Common myeloid progenitor, CD34-positive (primary cell): ENCODE measurements around the gene RBFA.
A peak's percentile ranks its signal among the peaks of the same experiment; 100 is the strongest.
"Not testable (repeated sequence)": the region's sequence is repeated elsewhere in the genome, so short reads cannot be mapped to it uniquely, and the experiment has no call there.

Experiments used
- CTCF ChIA-PET: fragments of 350-600 bp; sonication (Branson Sonifier 250); formaldehyde crosslinking; loops from one replicate; lab custom pipeline; 2021; ENCODE audit warnings: antibody characterized with exemption; lab: Charles Lee
- POLR2A ChIA-PET: fragments of 350-600 bp; sonication (Branson Sonifier 250); formaldehyde crosslinking; loops from one replicate; lab custom pipeline; 2021; ENCODE audit warnings: antibody characterized with exemption; lab: Charles Lee
- DNase-seq, 3 donors: peaks; one replicate each; pipeline versions ENCODE4 v3.0.0 to v3.0.0-alpha.2; 2013
- H3K27ac ChIP-seq, 2 experiments: 1 replicate in 1 of 2; 2 replicates in 1 of 2; pipeline ENCODE4 v1.7.0; 2013; ENCODE audit warnings: inconsistent platforms in 2 of 2, low read length in 2 of 2, mild to moderate bottlenecking in 2 of 2, low read depth in 1 of 2, moderate library complexity in 1 of 2; ENCODE audit not compliant: severe bottlenecking in 2 of 2, insufficient read depth in 1 of 2, poor library complexity in 1 of 2
- H3K27me3 ChIP-seq, 5 experiments: replicated peaks in 2 of 5; 1 replicate in 3 of 5; 2 replicates in 2 of 5; pipeline versions ENCODE4 v1.6.1 to v1.7.0; 2013; ENCODE audit warnings: low read length in 4 of 5, mild to moderate bottlenecking in 2 of 5, moderate library complexity in 2 of 5, inconsistent platforms in 1 of 5; ENCODE audit not compliant: insufficient read depth in 5 of 5, control insufficient read depth in 4 of 5
- H3K36me3 ChIP-seq, 4 experiments: 1 replicate in 2 of 4; 2 replicates in 2 of 4; pipeline versions ENCODE4 v1.6.1 to v1.7.0; 2013; ENCODE audit warnings: low read length in 3 of 4, control low read depth in 1 of 4, mild to moderate bottlenecking in 1 of 4; ENCODE audit not compliant: control insufficient read depth in 4 of 4, insufficient read depth in 4 of 4
- H3K4me1 ChIP-seq, 4 experiments: 1 replicate in 3 of 4; 2 replicates in 1 of 4; pipeline versions ENCODE4 v1.6.1 to v1.7.1; 2013; ENCODE audit warnings: low read length in 3 of 4, mild to moderate bottlenecking in 3 of 4, control low read depth in 1 of 4, inconsistent platforms in 1 of 4, moderate library complexity in 1 of 4; ENCODE audit not compliant: control insufficient read depth in 4 of 4, insufficient read depth in 4 of 4; ENCODE audit errors: control extremely low read depth in 1 of 4
- H3K4me3 ChIP-seq, 7 experiments: 1 replicate in 4 of 7; 2 replicates in 3 of 7; pipeline versions ENCODE4 v1.5.1 to v1.7.0; 2013; ENCODE audit warnings: mild to moderate bottlenecking in 7 of 7, low read length in 6 of 7, moderate library complexity in 6 of 7, inconsistent platforms in 2 of 7, low read depth in 2 of 7, control low read depth in 1 of 7; ENCODE audit not compliant: insufficient read depth in 4 of 7, control insufficient read depth in 1 of 7; ENCODE audit errors: extremely low read depth in 1 of 7
- H3K9me3 ChIP-seq, 5 experiments: 1 replicate in 4 of 5; 2 replicates in 1 of 5; pipeline versions ENCODE4 v1.6.1 to v1.7.1; 2013; ENCODE audit warnings: low read length in 4 of 5, mild to moderate bottlenecking in 2 of 5, inconsistent platforms in 1 of 5, low read depth in 1 of 5, moderate library complexity in 1 of 5; ENCODE audit not compliant: control insufficient read depth in 4 of 5, insufficient read depth in 2 of 5; ENCODE audit errors: control extremely low read depth in 1 of 5
- WGBS: methylation state at CpG from one replicate; pipeline ENCODE4 v1.1.5; 2013; ENCODE audit not compliant: insufficient coverage; 5-methylcytosine and 5-hydroxymethylcytosine counted together

The RBFA gene

DNA sequence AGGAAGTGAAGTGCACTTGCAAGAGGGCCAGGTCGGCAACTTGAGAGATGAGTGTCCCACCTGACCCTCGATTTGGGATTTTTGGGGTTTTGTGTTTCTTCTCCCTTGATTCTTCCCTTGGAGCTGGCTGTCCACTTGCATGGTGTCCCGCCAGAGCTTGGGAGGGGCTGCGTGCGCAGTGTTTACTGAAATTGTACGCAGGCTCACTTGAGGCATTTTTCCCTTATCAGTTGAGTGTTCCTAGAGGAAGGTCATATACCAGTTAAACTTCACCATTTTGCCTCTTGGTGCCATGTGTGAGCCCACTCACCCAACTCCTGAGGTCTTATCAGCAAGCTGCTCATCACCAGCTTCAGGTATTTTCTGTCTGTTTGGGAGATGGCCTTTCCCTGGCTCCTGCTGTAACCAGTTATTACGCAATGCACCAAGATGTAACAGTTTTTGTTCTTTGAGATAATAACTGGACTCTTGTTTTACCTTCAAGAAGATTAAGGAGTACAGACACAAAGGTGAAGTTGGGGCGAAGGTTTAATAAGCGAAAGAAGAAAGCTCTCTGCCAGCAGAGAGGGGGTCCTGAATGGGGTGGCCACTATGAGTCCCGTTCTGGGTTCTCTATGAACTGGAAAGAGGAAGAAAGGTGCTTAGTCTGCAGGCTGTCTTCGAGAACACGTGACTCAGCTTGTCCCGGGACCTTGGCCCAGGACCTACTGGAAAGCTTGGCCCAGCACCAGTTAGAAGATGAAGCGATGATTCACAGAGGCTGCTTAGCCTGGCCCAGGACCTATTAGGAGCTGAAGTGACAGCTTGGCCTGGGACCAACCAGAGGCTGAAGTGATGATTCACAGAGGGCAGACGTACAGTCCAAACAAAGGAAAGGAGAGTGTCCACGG, 24.3 kb upstream of the RBFA start:
- Histone ChIP-seq H3K36me3 (no peaks in the 10 kb centered on the region), H3K27me3 (no peaks in the 10 kb centered on the region), H3K27ac (no peak overlapping the region), H3K4me1 (no peaks in the 10 kb centered on the region), H3K4me3 (no peak overlapping the region), H3K9me3 (peaks cover 0 to 45% (median 26%) of the 10 kb centered on the region in 5 experiments)
- POLR2A ChIA-PET = no interaction called here
- DNase-seq = no peak
- over 99% methylated on average over 15 of the region's 16 CpGs for WGBS
- CTCF ChIA-PET = interaction anchor here (1.0 to 1.5 kb wide), 2 partner anchors 27 to 148 kb away, joined by 3 read pairs; no protein-coding TSS in a partner anchor

DNA sequence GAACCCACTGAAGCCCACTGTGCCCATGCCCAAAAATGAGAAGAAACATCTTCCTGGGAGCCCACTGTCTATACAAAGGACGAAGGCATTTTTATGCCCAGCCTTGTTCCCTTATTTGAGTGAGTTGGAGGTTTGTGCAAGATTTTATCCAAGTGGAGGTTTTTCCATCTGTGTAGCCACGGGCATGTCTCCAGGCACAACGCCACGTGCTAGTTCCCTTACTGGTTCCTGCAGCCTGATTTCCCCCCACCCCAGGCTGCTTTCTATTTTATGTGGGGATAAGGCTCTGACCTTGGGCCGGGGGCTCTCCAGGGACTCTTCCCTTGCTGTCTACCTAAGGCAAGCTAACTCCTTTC, 23.7 kb upstream of the RBFA start:
- Histone ChIP-seq H3K27me3 (no peaks in the 10 kb centered on the region), H3K36me3 (no peaks in the 10 kb centered on the region), H3K4me3 (no peak overlapping the region), H3K27ac (no peak overlapping the region), H3K9me3 (peaks cover 0 to 46% (median 28%) of the 10 kb centered on the region in 5 experiments), H3K4me1 (no peaks in the 10 kb centered on the region)
- ChIA-PET CTCF (interaction anchor here (1.5 kb wide), 1 partner anchor 28 kb away, joined by 3 read pairs; no protein-coding TSS in a partner anchor), POLR2A (no interaction called here)
- no peak for DNase-seq
- 97% methylated on average over 4 of the region's 5 CpGs for WGBS

DNA sequence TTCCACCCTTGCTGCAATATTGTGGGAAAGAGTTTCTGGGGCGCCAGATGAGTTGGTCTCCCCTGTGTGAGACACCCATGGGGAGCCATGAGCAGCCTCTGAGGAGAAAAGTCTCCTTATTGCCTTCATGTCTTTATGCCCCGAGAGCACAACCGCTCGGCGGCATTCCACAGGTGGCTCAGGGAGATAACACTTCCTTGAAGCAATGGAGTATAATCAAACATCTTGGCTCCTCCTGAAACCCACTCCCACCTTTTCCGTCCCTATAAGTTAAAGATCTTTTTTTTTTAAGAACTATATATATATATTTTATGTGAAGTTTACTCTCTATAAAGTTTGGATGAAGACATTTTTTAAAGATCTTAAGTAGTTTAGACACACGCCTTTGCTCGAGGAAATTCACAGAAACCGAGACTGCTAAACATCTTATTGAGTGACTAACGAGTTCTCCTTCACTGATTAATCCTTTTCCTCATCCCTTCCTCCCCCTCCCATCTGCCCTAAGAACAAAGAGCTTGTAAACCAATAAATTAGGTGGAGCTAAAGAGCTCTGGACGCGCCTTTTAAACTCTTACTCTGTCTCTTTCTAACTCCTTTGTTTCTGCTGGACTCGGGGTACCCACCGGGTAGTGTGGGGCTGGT, 22.6 kb upstream of the RBFA start:
- POLR2A ChIA-PET, H3K4me1 ChIP-seq, H3K27me3 ChIP-seq, H3K36me3 ChIP-seq, H3K4me3 ChIP-seq, DNase-seq, H3K27ac ChIP-seq, CTCF ChIA-PET: not testable (repeated sequence)
- 95% methylated on average over 11 of the region's 14 CpGs for WGBS
- H3K9me3 ChIP-seq = peaks cover 0 to 46% (median 28%) of the 10 kb centered on the region in 5 experiments

DNA sequence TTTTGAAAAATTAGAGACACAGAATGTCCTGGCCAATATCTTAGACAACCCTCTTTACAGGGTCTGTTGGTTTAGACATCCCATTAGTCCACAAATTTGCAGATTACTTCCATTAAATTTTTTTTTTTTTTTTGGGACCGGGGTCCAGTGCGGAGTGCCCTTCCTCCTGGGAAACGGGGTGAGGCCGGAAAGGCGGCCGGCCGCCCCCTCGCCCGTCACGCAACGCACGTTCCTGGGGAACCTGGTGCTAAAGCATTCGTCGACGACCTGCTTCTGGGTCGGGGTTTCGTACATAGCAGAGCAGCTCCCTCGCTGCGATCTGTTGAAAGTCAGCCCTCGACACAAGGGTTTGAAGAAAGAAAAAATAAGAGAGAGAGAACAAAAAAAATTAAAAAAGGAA, 21.5 kb upstream of the RBFA start:
- Histone ChIP-seq H3K9me3 (peaks cover 0 to 42% (median 28%) of the 10 kb centered on the region in 5 experiments), H3K27ac (no peak overlapping the region)
- CTCF ChIA-PET = no interaction called here

DNA sequence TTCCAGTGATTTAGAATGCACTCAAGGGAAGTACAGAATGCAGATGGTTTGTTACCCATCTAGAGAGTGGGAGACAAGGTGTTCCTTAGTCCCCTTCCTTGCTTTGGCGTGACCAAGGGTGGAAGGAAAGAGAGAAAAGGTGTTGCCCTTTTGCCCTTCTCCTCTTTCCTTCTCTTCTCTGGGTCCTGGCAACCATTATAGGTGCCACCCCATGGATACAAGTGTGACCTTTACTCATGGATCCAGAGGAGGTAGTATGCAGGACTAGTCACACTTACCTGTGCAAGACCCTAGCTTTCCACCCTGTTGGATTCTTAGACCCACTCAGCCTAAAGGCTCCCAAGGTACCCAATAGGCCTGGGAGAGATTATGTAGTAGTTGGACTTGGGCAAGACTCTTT, 11.6 kb upstream of the RBFA start:
- H3K27ac ChIP-seq = no peak overlapping the region
- peaks cover 16 to 78% (median 55%) of the 10 kb centered on the region in 5 experiments for H3K9me3 ChIP-seq
- DNase-seq = peak; percentile 45 to 66 (median 59)
- no peaks in the 10 kb centered on the region for H3K4me1 ChIP-seq
- POLR2A ChIA-PET = no interaction called here
- no peaks in the 10 kb centered on the region for H3K27me3 ChIP-seq
- H3K36me3 ChIP-seq = no peaks in the 10 kb centered on the region
- no peak overlapping the region for H3K4me3 ChIP-seq
- CTCF ChIA-PET = interaction anchor here (0.9 kb wide), 1 partner anchor 13 kb away, joined by 4 read pairs; no protein-coding TSS in a partner anchor
- 0% methylated on average over 1 of the region's 1 CpG for WGBS

More for the DNA sequence above, 21.5 kb upstream of the RBFA start:
- no peaks in the 10 kb centered on the region for H3K36me3 ChIP-seq
- H3K4me1 ChIP-seq = no peaks in the 10 kb centered on the region
- no peaks in the 10 kb centered on the region for H3K27me3 ChIP-seq
- 96% methylated on average over 17 of the region's 20 CpGs for WGBS
- H3K4me3 ChIP-seq = no peak overlapping the region
- POLR2A ChIA-PET = no interaction called here
- DNase-seq = no peak

DNA sequence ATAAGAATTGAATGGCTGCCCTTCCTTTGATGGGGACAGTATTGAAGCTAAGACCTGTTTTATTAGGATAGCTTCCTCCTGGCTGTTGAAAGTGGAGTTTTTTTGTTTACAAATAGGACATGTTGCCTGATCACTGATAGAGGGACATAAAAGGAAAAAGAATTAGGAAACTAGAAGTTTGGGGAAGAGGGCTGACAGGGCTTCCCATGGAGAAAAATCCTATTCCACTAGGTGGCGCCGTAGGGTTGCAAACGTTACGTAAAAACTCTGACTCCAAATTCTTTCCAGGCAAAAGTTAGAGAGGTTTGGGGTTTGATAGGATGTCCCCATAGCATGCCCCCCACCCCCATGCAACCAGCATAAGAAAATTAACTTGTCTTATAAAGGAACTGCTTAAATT, 11.1 kb upstream of the RBFA start:
- H3K9me3 ChIP-seq = peaks cover 16 to 80% (median 55%) of the 10 kb centered on the region in 5 experiments
- ChIA-PET POLR2A (no interaction called here), CTCF (interaction anchor here (0.9 kb wide), 1 partner anchor 12 kb away, joined by 4 read pairs; no protein-coding TSS in a partner anchor)
- peak; percentile 19 to 57 (median 43) for DNase-seq
- WGBS = no CpG with 5 or more reads among the region's 4 CpGs
- no peaks in the 10 kb centered on the region for H3K4me1 ChIP-seq
- H3K27me3 ChIP-seq = no peaks in the 10 kb centered on the region
- H3K36me3 ChIP-seq = no peaks in the 10 kb centered on the region
- no peak overlapping the region for H3K27ac ChIP-seq
- no peak overlapping the region for H3K4me3 ChIP-seq

DNA sequence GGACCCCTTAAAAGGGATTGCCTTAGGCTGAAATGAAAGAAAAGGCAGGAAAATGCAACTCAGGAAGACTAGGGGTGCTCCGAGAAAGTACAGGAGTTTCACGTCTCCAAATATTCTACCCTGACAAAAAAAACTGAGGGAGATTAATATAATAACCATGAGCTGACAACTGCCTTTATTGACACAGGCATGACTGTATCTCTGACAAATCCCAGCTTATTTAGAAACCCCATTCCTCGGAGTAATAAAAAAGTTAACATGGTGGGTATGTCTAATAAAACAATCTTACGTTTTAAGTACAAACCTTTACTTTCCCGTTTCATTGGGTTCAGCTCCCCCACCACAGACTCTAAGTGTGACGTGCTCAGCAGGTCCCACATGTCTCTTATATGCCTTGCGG, 7.9 kb upstream of the RBFA start:
- Histone ChIP-seq H3K9me3 (peaks cover 11 to 59% (median 44%) of the 10 kb centered on the region in 5 experiments), H3K27ac (no peak overlapping the region), H3K36me3 (no peaks in the 10 kb centered on the region), H3K4me3 (no peak overlapping the region), H3K27me3 (no peaks in the 10 kb centered on the region), H3K4me1 (no peaks in the 10 kb centered on the region)
- ChIA-PET POLR2A (no interaction called here), CTCF (interaction anchor here (1.2 kb wide), 1 partner anchor 9 kb away, joined by 3 read pairs; no protein-coding TSS in a partner anchor)
- no peak for DNase-seq
- WGBS = 100% methylated on average over 1 of the region's 7 CpGs
